Transverse colon (tissue), 4 donors: ENCODE measurements around the gene GAS2L2. TPM values are rescaled to one million over a fixed set of nuclear protein-coding genes. Genes with fewer than 3 reads are reported as not detected.

ENCODE experiments used
- DNase-seq: peaks from one replicate; pipeline ENCODE4 v3.0.0-alpha.2; 2019
- H3K27ac ChIP-seq, 4 donors: fragments of 200-600 bp; sonication (generic); 2 replicates each; pipeline ENCODE4 v1.5.1; 2016 to 2018; ENCODE audit warnings: inconsistent platforms in 4 of 4
- H3K27me3 ChIP-seq: fragments of 200-600 bp; sonication (generic); 2 replicates; pipeline ENCODE4 v1.5.1; 2017; ENCODE audit warnings: inconsistent platforms
- H3K36me3 ChIP-seq, 4 donors: fragments of 200-600 bp; sonication (generic); 2 replicates each; pipeline ENCODE4 v1.5.1; 2017 to 2019; ENCODE audit warnings: inconsistent platforms in 4 of 4
- H3K4me1 ChIP-seq, 4 donors: fragments of 200-600 bp; sonication (generic); 2 replicates each; pipeline ENCODE4 v1.5.1; 2017 to 2020; ENCODE audit warnings: inconsistent platforms in 4 of 4
- H3K4me3 ChIP-seq, 4 donors: fragments of 200-600 bp; sonication (generic); 1 replicate in 1 of 4; 2 replicates in 3 of 4; pipeline versions ENCODE4 v1.5.1 to v1.6.1; 2017 to 2019; ENCODE audit warnings: inconsistent platforms in 4 of 4
- H3K9me3 ChIP-seq, 2 donors: fragments of 200-600 bp; sonication (generic); 2 replicates each; pipeline ENCODE4 v1.5.1; 2017 to 2019; ENCODE audit warnings: inconsistent platforms in 2 of 2
- EP300 ChIP-seq: sonication (generic); formaldehyde crosslinking; IDR thresholded peaks from one replicate; pipeline ENCODE4 v1.6.1; 2017; ENCODE audit warnings: antibody characterized with exemption, low read depth
- POLR2A ChIP-seq: fragments of 450-650 bp; IDR thresholded peaks from one replicate; pipeline ENCODE4 v1.6.1; 2016; ENCODE audit warnings: antibody characterized with exemption, mild to moderate bottlenecking, moderate library complexity
- POLR2AphosphoS5 ChIP-seq, 3 donors: sonication (generic); formaldehyde crosslinking; IDR thresholded peaks; one replicate each; pipeline ENCODE4 v1.6.1; 2016; ENCODE audit warnings: antibody characterized with exemption in 3 of 3
- WGBS, 2 donors: methylation state at CpG; one replicate each; pipeline ENCODE4 v1.1.5; 2018; ENCODE audit warnings: low coverage in 1 of 2; 5-methylcytosine and 5-hydroxymethylcytosine counted together
- in situ Hi-C, 4 donors: fragments of 200-750 bp; cut with MboI; loops; one replicate each; pipeline versions ENCODE4 v1.15.0 to v1.15.1; 2017; ENCODE audit warnings: low sequenced_read_pairs in 3 of 4, low pct_ligation_motif_present in 1 of 4, low pct_unique_long_range_greater_than_20kb in 1 of 4
- intact Hi-C: fragments of 100-400 bp; cut with DNase I; formaldehyde crosslinking; loops from one replicate; pipeline ENCODE4 v1.15.1; 2023; ENCODE audit warnings: low total_unique reads
- total RNA-seq, 4 donors: library from RNA; depleted of rRNA; stranded (reverse); fragments of >200 nt; gene quantifications; one replicate each; pipeline ENCODE4 v1.1.0, GENCODE V29; 2016
- TF ChIP-seq, protein P1 (sequence below), 5 experiments: fragments of 200-600 bp in 3 of 5; fragments of 450-650 bp in 2 of 5; sonication (generic) in 3 of 5; IDR thresholded peaks; 1 replicate in 2 of 5; 2 replicates in 3 of 5; pipeline ENCODE4 v1.5.1; 2016 to 2017; ENCODE audit warnings: antibody characterized with exemption in 5 of 5, inconsistent platforms in 3 of 5, mild to moderate bottlenecking in 2 of 5, moderate library complexity in 1 of 5

Gene GAS2L2
- total RNA-seq, 4 donors from 2014 or later, result not detected

DNA sequence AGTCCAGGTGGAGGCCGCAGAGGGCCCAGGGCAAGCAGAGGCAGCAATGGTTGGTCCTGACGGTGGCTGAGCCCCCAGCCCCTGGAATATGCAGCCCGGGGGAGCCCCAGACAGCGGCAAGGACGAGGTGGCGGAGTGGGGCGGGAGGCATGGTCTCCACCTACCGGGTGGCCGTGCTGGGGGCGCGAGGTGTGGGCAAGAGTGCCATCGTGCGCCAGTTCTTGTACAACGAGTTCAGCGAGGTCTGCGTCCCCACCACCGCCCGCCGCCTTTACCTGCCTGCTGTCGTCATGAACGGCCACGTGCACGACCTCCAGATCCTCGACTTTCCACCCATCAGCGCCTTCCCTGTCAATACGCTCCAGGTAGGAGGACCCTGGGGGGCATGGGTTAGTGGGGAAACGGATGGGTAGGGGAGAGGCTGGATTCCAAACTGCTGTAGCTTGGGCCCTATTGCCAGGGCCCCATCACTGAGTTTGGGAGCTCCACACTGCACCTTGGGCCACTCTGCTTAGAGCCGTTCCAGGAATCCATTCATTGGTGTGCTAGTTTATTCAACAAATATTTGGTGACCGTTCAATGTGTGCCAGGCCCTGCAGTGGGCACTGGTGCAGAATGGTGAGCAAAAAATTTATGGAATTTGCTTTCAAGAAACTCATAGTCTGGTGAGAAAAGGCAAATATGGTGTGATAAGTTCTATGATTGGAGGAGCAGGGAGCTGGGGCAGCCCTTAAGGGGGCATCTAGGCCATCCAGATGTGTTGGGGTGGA lies 17.8 kb downstream of the GAS2L2 start:
- TF ChIP-seq POLR2A (no peak), EP300 (no peak), POLR2AphosphoS5 (IDR thresholded peaks at IDR 0.05) (no peak)
- TF ChIP-seq, protein P1, sequence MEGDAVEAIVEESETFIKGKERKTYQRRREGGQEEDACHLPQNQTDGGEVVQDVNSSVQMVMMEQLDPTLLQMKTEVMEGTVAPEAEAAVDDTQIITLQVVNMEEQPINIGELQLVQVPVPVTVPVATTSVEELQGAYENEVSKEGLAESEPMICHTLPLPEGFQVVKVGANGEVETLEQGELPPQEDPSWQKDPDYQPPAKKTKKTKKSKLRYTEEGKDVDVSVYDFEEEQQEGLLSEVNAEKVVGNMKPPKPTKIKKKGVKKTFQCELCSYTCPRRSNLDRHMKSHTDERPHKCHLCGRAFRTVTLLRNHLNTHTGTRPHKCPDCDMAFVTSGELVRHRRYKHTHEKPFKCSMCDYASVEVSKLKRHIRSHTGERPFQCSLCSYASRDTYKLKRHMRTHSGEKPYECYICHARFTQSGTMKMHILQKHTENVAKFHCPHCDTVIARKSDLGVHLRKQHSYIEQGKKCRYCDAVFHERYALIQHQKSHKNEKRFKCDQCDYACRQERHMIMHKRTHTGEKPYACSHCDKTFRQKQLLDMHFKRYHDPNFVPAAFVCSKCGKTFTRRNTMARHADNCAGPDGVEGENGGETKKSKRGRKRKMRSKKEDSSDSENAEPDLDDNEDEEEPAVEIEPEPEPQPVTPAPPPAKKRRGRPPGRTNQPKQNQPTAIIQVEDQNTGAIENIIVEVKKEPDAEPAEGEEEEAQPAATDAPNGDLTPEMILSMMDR (IDR thresholded peaks at IDR 0.05), result no peak
- WGBS, 2 donors, result 90% methylated on average over 29 of the region's 29 CpGs; no CpG with 5 or more reads in 1 of the 2 donors
- Histone ChIP-seq H3K4me3 (no peak overlapping the region), H3K4me1 (peaks cover 6 to 19% (median 11%) of the 10 kb centered on the region in 4 donors), H3K27me3 (peaks cover 16% of the 10 kb centered on the region), H3K27ac (no peak overlapping the region), H3K9me3 (no peaks in the 10 kb centered on the region), H3K36me3 (no peaks in the 10 kb centered on the region)
- in situ Hi-C loops, result loop anchor here (25.0 kb wide), 3 partner anchors 123 to 598 kb away; partner anchors contain the start of genes NLE1 (in 1 of the 4) and UNC45B (in 1 of the 4)
- DNase-seq, result no peak
- intact Hi-C loops, result no loop called here

DNA sequence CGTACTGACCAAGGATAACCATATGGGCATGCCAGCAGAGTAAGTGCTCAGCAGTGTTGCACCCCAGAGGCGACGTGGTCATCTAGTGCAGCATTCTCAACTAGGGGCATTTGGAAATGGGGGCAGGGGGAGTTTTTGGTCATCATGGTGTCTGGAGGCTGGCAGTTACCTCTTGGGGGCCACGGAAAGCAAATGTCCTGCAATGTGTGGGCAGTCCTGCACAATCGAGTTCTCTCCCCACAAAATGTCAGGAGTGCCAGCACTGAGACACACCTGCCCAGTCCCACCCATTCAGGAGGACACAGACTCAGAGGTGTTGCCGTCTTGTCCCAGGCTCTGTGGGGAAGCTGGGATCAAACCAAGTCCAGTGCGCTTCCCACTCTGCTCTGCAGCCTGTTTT lies 18.6 kb downstream of the GAS2L2 start:
- peaks cover 13% of the 10 kb centered on the region for H3K27me3 ChIP-seq
- no peaks in the 10 kb centered on the region for H3K36me3 ChIP-seq
- DNase-seq, result no peak
- intact Hi-C loops, result no loop called here
- peaks cover 6 to 19% (median 11%) of the 10 kb centered on the region in 4 donors for H3K4me1 ChIP-seq
- in situ Hi-C loops, result loop anchor here (25.0 kb wide), 3 partner anchors 122 to 597 kb away; partner anchors contain the start of genes NLE1 (in 1 of the 4) and UNC45B (in 1 of the 4)
- no peaks in the 10 kb centered on the region for H3K9me3 ChIP-seq
- H3K27ac ChIP-seq, result no peak overlapping the region
- no peak overlapping the region for H3K4me3 ChIP-seq
- TF ChIP-seq EP300 (no peak), POLR2A (no peak), POLR2AphosphoS5 (IDR thresholded peaks at IDR 0.05) (no peak)
- TF ChIP-seq, protein P1 (IDR thresholded peaks at IDR 0.05), result no peak
- WGBS, 2 donors, result 82 to 92% methylated on average over 2 to 7 of the region's 7 CpGs

DNA sequence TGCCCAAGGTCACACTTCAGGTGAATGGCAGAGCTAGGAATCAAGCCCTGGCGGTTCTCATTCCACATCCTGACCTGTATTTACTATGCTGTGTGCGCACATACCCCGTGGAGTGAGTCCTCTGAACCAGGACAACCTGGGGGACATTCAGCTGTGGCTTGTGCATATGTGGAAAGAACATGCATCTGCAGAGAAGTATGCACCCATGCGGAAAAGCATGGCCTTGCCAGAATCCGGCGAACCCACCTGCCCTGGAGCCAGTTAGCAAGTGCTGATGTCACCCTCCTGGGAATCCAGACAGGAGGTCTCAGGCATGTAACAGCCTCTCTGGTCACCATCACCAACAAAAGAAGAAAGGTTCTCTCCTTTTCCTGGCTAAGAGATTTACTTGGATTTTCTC lies 19.7 kb downstream of the GAS2L2 start:
- H3K4me1 ChIP-seq, result peaks cover 6 to 19% (median 11%) of the 10 kb centered on the region in 4 donors
- TF ChIP-seq EP300, result no peak
- intact Hi-C loops (no loop called here), in situ Hi-C loops (loop anchor here (25.0 kb wide), 3 partner anchors 121 to 596 kb away; partner anchors contain the start of genes NLE1 (in 1 of the 4) and UNC45B (in 1 of the 4))
- H3K27me3 ChIP-seq, result peaks cover 13% of the 10 kb centered on the region
- WGBS, 2 donors, result 91% methylated on average over 6 of the region's 6 CpGs; no CpG with 5 or more reads in 1 of the 2 donors
- no peak for DNase-seq
- no peak overlapping the region for H3K4me3 ChIP-seq
- H3K36me3 ChIP-seq, result no peaks in the 10 kb centered on the region
- no peak overlapping the region for H3K27ac ChIP-seq
- H3K9me3 ChIP-seq, result no peaks in the 10 kb centered on the region

DNA sequence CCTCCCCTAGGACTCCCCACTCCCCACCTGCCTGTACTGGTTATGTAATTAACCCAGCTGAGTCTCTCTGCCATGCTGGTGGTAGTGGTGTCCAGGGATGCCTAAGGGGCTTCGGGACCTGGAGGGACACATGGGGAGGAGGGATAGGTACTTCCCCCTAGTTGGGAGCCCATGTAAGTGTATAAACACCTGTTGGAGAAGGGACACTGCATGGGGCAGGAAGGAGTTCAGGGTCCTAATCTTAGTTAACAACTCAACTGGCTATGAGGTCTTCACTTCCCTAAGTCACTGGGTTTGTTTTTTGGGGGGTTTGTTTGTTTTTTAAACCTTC lies 20.3 kb downstream of the GAS2L2 start:
- peaks cover 13% of the 10 kb centered on the region for H3K27me3 ChIP-seq
- intact Hi-C loops (no loop called here), in situ Hi-C loops (loop anchor here (25.0 kb wide), 3 partner anchors 120 to 595 kb away; partner anchors contain the start of genes NLE1 (in 1 of the 4) and UNC45B (in 1 of the 4))
- no peaks in the 10 kb centered on the region for H3K36me3 ChIP-seq
- no peak overlapping the region for H3K27ac ChIP-seq
- no peak for DNase-seq
- no peaks in the 10 kb centered on the region for H3K9me3 ChIP-seq
- H3K4me3 ChIP-seq, result no peak overlapping the region
- WGBS, 2 donors, result 75% methylated on average over 1 of the region's 1 CpG; no CpG with 5 or more reads in 1 of the 2 donors
- TF ChIP-seq, protein P1 (IDR thresholded peaks at IDR 0.05), result no peak
- H3K4me1 ChIP-seq, result peaks cover 6 to 19% (median 11%) of the 10 kb centered on the region in 4 donors
